AG04450 (cell line): ENCODE measurements around the gene CALD1. TPM values are rescaled to one million over a fixed set of nuclear protein-coding genes. Genes with fewer than 3 reads are reported as not detected.

ENCODE experiments used
- CTCF ChIA-PET: fragments of 300-600, 350-600 bp; formaldehyde crosslinking; extraction: SDS; loops from one replicate; lab custom pipeline; 2022; ENCODE audit warnings: antibody characterized with exemption, inconsistent platforms; lab: Charles Lee
- POLR2A ChIA-PET: fragments of 350-600 bp; formaldehyde crosslinking; extraction: SDS; loops from one replicate; lab custom pipeline; 2021; ENCODE audit warnings: antibody characterized with exemption, inconsistent platforms; lab: Yijun Ruan, JAX
- DNase-seq: peaks from one replicate; pipeline ENCODE4 v3.0.0-alpha.2; 2011; ENCODE audit warnings: low read depth, low spot score
- H3K27ac ChIP-seq: one replicate; pipeline ENCODE4 v1.5.1; 2012; ENCODE audit warnings: low read depth, low read length, control low read depth
- H3K27me3 ChIP-seq: one replicate; pipeline ENCODE4 v1.6.0; 2012; ENCODE audit warnings: low read length; ENCODE audit not compliant: control insufficient read depth, insufficient read depth
- H3K4me3 ChIP-seq: 2 replicates; pipeline ENCODE4 v1.5.1; 2011; ENCODE audit warnings: mild to moderate bottlenecking, low read depth, low read length, control low read depth
- H3K9me3 ChIP-seq: 2 replicates; pipeline ENCODE4 v1.5.1; 2012; ENCODE audit warnings: low read length; ENCODE audit not compliant: control insufficient read depth, insufficient read depth
- CTCF ChIP-seq: IDR thresholded peaks from 2 replicates; pipeline ENCODE4 v1.5.1; 2011; ENCODE audit warnings: low read depth, low read length, control low read depth, inconsistent platforms
- polyA plus RNA-seq: library from polyadenylated mRNA; depleted of rRNA; stranded (reverse); fragments of >200 nt; gene quantifications from 2 replicates; pipeline ENCODE4 v1.2.3, GENCODE V29; 2011

The CALD1 gene
- polyA plus RNA-seq, 1 experiment, result 804 TPM

DNA sequence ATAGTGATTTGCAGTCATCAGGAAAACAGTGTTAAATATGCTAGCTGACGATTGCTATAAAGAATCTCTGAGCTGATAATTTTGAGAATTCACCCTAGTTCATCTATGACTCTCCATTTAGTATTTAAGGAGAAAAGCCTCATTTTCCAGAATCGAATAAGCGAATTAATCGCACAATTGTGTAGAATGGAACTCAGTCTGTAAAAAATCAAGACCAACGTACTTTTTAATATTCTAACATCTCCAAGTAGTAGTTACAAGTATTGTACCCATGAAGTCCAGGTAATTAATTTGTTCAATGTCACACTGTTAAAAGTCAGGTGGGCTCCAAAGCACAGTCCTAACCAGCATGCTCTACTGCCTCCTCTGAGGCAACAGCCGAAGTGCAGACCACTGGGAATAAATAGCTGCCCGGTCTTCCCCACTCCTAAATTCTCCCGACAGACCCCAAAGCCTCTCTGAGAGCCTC is 206.5 kb downstream of the CALD1 start:
- H3K9me3 ChIP-seq, result no peaks in the 10 kb centered on the region; the same call in 1 of the 2 replicates
- peak overlapping the region; percentile 87 for H3K4me3 ChIP-seq
- ChIA-PET POLR2A (interaction anchor here (0.5 to 1.5 kb wide), 3 partner anchors 185 to 219 kb away, joined by 3 to 9 read pairs (median 4); no protein-coding TSS in a partner anchor), CTCF (interaction anchor here (0.6 to 2.9 kb wide), 11 partner anchors 15 to 352 kb away, joined by 3 to 15 read pairs (median 4); partner anchors contain the start of genes CYREN and TMEM140)
- H3K27ac ChIP-seq, result peak overlapping the region; percentile 73
- no peaks in the 10 kb centered on the region for H3K27me3 ChIP-seq
- no peak; the same call in 1 of the 2 replicates for TF ChIP-seq CTCF
- no peak for DNase-seq

DNA sequence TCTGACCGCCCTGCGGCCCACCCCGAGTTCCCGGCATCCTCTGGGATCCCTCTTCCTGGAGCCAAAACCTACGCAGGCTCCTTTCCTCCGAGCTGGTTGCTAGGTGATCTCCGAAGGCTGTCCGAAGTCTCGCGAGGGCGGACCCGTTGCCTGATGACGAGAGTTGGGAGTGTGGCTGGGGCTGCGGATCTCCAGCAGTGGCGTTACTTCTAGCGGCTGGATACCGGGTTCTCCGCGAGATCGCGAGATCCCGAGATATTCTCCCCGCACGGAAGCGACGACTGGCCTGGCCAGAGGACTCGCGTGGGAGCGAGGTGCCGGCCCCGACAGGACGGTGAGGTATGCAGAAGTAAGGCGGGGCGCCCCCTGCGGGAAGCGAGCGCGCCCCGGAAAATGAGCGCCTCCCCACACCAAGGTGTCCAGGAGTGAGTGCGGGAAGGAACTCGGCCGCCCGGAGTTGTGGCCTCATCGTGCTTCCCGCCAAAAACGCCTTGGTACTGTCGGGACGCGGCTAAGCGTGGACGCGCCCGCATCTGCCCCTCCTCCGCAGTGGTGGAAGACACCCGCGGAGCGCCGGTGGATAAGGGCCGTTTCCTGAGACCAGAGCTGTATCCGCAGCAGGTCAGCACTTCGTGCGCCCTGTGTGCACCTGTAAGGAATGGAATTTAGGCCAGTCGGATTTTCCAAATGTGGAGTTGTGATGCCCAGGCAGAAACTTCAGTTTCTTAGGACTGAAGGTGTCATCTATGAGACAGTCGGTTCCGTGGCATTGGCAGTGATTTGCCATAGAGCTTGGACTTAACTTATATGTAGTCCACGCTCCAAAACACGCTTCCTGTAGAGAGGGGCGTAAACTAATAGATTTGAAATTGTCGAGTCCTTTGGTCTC is 207.2 kb downstream of the CALD1 start, which contains the start of gene AGBL3:
Gene AGBL3, plus strand, starts transcription at position 146 of the 889 bp plus-strand sequence. CDS start 1,426 bp downstream, outside the sequence.
- Histone ChIP-seq H3K27ac (peak within 1 kb of the TSS; percentile 73), H3K4me3 (peak within 1 kb of the TSS; percentile 87), H3K9me3 (no peaks in the 10 kb centered on the region; the same call in 1 of the 2 replicates), H3K27me3 (no peaks in the 10 kb centered on the region)
- peak; percentile 89 for DNase-seq
- CTCF ChIA-PET, result interaction anchor here (0.6 to 2.9 kb wide), 12 partner anchors 15 to 353 kb away, joined by 3 to 15 read pairs (median 4); partner anchors contain the start of genes CYREN and TMEM140
- POLR2A ChIA-PET, result interaction anchor here (0.5 to 1.5 kb wide), 3 partner anchors 185 to 218 kb away, joined by 3 to 9 read pairs (median 4); no protein-coding TSS in a partner anchor
- TF ChIP-seq CTCF, result peak; percentile 65

- Histone ChIP-seq H3K9me3 (no peaks in the 10 kb centered on the region; the same call in 1 of the 2 replicates), H3K27ac (no peak overlapping the region), H3K4me3 (no peak overlapping the region), H3K27me3 (no peaks in the 10 kb centered on the region)
- no peak for TF ChIP-seq CTCF
- CTCF ChIA-PET, result interaction anchor here (1.0 to 1.3 kb wide), 2 partner anchors 183 to 298 kb away, joined by 4 read pairs; partner anchors contain the start of gene CYREN
- POLR2A ChIA-PET, result interaction anchor here (0.5 to 0.6 kb wide), 2 partner anchors 265 to 304 kb away, joined by 3 to 13 read pairs; no protein-coding TSS in a partner anchor
- no peak for DNase-seq
These were observed 208.7 kb downstream of the CALD1 start for GRCh38 chr7:134988161-134988560.

GRCh38 chr7:134991469-134992339 is 212.3 kb downstream of the CALD1 start:
- no peak for DNase-seq
- H3K27ac ChIP-seq, result no peak overlapping the region
- no peak for TF ChIP-seq CTCF
- no peaks in the 10 kb centered on the region for H3K27me3 ChIP-seq
- no peaks in the 10 kb centered on the region for H3K9me3 ChIP-seq
- ChIA-PET POLR2A (no interaction called here), CTCF (interaction anchor here (0.6 to 0.8 kb wide), 2 partner anchors 180 to 375 kb away, joined by 3 read pairs; no protein-coding TSS in a partner anchor)
- no peak overlapping the region for H3K4me3 ChIP-seq
